ENCODE results near the gene ADSS1.

ADSS1 gene

DNA sequence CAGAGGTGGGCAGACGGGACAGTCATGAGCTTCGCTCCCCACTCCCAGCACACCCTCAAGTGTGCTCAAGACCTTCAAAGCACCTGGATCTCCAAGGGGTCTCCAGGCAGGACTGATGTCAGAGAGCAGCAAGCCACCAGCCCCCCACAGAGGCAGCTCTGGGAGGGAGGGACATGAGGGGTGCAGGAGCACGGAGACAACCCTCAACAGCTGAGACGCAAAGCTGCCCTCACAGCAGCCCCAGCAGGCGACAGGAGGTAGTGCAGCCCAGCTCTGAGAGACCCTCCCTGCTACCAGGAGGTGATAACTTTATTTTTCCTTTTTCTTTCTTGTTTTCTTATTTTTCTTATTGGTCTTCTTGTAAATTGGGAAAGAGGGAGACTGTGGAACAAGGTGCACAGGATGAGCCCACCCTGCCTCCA is 46.8 kb downstream of the ADSS1 start:
- peak; percentile 16 for DNase-seq

DNA sequence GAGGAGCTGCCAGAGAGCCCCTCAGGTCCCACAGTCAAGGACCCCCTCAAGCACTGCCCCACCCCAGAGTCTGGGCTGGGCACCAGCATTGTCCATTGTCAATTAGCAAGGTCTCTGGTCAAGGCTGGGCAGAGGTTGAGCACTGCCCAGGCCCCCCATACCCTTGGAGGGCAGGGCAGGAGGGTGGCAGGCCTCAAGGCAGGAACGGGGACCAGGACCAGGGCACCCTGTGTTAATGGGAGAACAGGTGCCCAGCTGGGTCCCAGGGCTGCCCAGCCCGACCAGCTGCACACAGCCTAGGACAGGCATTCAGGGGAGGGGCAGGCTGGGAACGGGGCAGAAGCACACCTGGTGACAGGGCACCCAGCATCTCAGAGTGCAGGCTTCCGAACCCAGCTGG is 47.3 kb downstream of the ADSS1 start:
- DNase-seq = no peak

DNA sequence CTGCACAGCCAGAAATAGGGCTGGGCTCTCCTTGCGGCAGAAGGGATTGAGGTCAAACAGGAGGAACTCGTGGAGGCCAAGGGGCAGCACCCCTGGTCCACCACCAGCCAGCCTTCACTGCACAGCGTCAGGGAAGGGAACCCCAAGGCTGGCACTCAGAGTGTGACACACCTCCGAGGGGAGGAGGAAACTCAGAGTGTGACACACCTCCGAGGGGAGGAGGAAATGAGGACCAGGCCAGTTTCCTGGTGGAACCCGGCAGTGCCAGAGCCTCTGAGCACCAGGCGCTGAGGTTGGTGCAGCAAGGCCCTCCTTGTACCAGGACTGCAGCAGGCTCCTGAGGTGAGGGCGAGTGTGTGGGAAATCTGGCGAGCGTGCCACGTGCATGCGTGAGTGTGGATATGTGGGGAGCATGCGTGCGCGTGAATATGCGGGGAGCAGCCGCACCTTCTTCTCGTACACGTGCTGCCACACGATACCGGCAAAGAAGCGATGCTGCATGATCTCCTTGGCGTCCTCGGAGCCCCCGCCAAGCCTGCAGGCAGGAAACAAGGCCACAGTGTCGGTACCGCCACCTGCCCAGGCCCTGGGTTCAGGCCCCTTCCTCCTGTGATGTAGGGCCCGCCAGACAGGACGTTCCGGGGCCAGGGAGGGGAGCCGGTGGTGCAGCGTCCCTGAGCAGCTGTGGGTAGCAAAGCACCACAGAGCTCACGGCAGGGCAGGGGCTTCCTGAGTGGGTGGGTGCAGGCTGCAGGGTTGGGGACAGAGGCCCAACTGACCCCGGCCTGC is 48.1 kb downstream of the ADSS1 start:
- no peak for DNase-seq

DNA sequence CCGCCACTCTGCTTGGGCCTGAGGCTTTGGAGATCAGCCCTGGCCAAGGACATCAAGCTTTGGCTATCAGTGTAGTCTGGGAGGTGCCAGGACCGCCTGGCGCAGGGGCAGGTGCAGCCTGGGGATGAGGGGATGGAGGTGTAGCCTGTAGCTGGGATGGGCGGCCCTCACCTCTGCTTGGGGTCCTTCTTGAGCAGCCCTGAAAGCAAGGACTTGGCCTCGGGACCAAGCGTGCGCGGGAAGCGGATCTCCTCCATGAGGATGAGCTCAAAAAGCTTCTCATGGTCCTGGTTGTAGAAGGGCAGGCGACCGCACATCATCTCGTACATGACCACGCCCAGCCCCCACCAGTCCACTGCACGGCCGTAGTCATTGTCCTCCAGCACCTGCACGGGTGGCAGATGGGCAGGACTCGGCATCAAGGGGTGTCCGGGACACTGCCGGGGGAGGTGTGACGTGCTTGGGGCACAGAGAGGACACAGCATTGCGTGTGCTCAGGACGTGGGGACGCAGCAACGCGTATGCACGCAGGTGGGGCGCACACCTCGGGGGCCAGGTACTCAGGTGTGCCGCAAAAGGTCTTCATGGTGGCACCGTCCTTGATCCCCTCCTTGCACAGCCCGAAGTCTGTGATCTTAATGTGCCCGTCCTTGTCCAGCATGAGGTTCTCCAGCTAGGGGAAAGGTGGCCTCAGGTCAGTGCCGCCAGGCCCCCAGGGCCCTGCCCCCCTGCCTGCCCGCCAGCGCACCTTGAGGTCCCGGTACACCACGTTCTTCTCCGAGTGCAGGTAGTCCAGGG is 48.9 kb downstream of the ADSS1 start:
- no peak for DNase-seq

DNA sequence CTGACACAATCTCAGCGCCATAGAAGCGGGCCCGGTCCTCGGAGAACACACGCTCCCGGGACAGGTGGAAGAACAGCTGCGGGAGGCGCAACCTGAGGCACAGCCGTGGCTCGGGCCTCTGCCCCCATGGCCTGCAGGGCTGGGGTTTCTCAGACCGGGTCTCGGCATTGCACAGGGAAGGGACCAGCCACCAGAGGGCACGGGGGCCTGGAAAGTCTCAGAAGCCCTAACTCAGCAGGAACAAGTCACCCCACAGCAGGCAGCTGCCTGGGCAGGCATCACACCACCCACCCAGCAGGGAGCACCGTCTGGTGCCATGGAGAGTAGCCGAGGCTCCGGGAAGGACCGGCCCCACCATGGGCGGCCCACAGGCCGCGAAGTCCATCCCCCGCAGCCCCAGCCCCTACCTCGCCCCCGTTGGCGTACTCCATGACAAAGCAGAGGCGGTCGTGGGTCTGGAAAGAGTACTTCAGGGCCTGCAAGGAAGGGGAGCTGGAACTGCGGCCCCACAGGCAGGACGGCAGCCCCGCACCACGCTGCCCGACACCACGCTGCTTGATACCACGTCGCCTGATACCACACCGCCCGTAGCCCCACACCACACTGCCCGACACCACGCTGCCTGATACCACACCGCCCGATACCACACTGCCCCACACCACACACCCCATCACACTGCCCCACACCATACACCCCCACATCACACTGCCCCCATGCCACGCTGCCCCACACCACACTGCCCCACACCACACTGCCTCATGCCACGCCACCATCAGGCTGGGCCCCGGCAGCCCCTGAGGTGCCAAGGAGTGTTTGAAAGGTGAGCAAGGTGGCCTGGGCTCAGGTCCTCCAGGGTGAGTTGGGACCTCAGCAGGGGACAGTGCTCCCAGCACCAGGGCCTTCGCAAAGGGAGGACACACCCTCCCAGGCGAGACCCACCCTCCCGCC is 49.8 kb downstream of the ADSS1 start:
- DNase-seq = no peak

DNA sequence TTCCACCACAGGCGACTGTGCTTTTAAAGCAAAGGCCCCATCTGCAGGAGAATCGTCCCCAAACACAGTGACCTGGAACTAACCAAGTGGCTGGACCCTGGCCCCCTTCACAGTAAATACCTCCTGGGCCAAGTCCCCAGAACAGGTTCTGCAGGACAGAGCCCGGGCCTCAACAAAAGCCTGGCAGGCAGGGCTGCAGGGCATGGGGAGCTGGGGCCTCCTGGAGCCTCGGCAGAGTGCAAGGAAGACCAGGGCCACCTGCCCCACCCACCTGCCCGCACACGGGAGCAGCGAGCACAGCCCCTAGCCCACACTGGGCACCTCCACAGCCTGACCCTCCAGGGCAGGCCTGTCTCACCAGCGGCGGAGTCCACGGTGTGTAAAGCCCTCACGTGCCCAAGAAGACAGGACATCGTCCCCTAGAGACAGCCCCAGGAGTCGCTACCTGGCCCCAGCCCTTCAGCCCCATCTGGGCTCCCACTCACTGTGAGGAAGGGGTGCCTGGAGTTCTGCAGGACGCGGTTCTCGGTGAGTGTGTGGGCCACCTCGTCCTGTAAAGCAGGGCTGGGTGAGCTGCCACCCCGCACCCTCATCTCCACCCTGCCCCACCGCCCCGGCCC is 50.5 kb downstream of the ADSS1 start:
- DNase-seq = no peak

DNA sequence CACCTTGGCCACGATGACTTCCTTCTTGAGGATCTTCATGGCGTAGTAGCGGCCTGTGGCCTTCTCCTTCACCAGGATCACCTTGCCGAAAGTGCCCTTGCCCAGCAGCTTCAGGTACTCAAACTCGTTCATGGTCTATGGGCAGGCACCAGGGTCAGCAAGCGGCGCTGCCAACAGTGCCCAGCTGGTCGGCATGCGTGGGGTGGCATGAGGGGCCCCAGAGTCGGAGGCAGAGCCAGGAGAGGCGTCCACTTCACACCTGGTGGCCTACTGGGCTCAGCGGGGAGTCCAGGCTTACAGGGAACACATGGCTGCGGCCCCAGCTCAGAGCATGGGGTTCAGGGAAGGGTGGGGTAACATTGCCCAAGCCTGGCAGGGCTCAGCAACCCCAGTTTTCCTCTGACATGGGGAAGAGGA is 51.1 kb downstream of the ADSS1 start:
- DNase-seq = no peak

DNA sequence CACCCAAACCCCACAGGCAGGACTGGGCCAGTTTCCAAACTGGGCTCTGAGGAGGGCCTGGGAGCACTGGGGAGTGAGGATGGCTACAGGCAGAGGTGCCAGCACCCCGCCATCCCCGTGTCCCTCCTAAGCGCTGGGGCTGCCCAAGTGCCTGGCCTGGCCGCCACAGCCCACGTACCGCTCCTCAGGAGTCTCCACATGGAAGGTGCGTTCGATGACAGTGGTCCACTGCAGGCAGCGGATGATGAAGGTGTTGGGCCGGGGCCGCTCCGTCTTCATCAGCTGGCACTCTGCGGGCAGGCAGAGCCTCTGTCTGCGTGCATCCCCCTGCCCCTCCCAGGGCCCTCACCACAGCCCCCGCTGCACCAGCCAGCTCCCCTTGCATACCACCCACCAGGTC is 52.5 kb downstream of the ADSS1 start:
- DNase-seq = no peak

DNA sequence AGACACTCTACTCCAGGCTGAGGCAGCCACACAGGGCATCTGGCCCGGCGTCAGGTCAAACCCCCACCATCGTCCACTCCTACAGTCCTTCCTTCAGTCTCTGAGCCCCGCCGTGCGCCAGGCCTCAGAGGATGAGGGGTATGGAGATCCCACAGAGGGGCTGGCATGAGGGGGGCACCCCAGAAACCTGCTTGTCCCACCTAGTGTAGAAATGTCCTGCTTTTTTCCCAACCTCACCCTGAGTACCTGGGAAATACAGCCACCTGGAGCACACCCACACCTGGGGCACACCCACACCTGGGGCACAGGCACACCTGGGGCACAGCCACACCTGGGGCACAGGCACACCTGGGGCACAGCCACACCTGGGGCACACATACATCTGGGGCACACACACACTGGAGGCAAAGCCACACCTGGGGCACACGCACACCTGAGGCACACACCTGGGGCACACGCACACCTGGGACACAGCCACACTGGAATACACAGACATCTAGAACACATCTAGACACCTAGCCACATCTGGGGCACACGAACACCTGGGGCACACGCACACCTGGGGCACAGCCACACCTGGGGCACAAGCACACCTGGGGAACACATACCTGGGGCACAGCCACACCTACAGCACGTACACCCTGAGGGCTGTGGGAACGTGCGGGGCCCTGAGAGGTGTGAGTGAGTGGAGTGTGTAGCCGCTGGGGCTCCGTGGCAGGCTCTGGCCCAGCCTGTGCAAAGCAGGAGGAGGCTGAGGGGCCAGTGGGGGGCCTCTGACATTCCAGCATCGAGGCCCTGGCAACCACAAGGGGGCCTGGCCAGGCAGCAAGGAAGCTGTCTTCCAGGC is 53.2 kb downstream of the ADSS1 start:
- DNase-seq = no peak

DNA sequence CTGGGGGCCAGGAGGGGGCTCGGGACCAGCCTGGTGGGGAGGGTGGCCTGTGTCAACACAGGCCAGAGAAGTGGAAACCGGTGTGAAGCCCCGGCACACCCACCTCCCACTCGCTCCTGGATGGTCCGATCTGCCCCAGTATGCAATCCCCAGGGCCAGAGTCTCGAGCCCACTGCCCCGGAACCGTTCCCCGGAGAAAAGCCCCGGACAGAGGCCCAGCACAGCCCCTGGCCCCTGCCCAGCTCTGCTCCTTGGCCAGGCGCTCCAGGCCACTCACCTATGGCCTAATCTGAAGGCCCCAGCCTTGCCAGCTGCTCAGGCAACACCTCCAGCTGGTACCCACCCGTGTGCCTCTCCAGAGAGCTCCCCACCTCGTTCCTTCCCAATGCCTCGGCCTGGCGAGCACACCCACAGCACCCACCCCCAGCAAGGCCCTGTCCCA is 53.8 kb downstream of the ADSS1 start:
- no peak for DNase-seq

DNA sequence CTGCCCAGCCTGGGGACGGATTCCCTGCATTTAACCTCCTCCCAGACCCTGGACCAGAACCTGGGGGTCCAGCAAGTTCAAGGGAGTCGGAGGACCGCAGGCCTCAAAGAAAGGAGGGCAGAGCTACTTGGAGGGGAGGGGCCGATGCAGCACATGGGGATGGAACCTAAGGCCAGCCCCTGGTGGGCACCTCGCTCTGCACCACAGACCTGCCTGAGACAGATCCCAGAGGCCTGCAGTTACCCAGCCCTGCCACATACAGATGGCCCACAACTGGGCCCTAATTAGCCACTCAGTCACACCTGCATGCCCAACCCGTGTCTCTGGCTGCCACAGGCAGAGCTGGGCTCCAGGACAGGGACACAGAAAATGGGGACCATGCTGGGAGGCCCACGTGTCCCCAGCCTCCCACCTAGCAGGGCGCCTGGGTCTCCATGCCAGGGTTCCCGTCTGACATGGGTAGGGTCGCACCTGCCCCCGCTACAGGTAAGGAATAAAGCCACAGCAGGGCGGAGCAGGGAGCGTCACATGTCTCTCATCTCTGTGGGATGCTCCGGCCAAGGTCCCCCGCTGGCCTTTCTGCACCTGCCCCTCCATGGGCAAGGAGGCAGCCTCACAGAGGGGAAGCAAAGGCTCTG is 54.8 kb downstream of the ADSS1 start:
- no peak for DNase-seq

DNA sequence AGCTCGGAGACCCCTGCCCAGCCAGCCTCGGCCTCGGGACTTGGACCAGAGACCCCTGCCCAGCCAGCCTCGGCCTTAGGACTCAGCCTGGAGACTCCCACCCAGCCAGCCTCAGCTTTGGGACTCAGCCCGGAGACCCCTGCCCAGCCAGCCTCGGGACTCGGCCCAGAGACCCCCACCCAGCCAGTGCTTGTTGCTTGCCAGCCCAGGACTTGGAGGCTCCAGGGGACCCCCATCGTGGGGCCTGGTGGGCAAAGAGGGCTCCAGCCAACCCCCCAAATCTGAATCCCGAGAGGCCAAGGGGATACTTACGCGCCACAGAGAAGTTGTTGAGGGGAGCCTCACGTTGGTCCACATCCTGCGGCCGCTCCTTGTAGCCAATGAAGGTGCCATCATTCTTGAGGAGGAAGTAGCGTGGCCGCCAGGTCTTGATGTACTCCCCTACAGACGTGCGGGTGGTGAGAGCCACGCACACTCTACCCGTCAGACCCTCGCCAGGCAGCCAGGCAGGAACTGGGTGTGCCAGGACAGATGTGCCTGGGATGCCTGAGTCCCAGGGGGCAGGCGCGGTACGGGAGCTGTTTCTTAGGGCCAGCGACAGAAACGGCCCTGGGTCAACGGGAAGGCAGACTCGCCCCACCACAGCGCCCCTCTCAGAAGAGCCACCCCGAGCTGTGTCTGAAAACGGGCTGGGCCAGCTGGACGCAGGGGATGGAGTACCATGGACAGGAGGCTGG is 55.9 kb downstream of the ADSS1 start:
- no peak for DNase-seq

DNA sequence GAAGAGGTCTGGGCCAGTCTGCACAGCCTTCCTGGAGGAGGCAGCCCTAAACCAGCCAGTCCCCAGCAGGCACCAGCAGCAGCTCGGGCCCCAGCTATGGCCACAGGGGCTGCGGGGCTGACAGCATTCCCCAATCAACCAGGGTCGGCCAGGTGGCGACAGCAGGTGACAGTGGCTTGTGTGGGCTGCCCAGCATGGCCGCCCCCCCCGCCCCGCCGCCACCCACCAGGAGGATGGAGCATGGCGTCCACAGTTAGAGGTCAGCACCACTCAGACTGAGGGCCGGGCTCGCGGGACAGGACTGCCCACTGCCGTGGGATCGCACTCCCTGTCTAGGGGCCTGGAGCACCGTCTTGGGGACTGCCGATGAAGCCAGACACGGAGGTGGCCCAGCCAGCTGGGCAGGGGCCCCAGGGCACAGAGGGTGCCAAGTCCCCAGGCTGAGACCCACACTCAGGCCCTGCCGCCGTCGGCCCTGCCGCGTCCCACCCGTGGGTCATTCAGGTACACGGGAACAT is 56.5 kb downstream of the ADSS1 start:
- DNase-seq = no peak

DNA sequence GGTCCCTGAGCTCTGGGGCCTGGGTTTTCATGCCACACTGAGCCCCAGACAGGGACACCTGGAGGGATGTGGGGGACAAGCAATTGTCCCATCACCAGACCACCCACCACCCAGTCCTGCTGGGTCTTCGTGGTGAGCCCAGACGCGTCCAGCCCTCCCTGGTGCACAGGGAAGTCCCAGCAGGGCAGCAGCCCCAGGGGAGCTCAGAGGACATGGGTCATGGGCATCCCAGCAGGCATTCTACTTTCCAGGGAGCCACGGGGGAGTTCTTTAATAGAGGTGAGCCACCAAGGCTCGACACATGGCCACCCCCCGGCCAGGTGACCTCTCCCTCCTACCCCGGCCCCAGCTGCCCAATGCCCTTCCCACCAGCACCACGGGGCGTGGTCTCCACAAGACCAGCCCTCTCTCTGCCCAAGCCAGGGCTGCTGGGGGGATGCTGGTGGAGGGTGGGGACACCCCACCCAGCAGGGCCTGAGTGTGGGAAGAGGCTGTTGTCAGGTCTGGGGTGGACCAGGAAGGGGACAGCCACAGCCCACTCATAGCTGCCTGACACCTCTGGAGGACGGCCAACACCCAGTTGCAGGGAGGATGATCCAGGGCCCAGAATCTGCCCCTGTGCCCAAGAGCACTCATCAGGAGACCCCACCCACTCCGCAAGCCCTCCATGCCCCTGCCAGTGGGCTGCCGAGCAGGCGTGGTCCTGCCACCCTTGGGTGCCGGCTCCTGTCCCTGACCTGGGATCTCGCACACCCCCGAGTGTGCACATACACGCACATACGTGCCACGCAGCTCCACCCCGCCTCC is 57.4 kb downstream of the ADSS1 start:
- no peak for DNase-seq

DNA sequence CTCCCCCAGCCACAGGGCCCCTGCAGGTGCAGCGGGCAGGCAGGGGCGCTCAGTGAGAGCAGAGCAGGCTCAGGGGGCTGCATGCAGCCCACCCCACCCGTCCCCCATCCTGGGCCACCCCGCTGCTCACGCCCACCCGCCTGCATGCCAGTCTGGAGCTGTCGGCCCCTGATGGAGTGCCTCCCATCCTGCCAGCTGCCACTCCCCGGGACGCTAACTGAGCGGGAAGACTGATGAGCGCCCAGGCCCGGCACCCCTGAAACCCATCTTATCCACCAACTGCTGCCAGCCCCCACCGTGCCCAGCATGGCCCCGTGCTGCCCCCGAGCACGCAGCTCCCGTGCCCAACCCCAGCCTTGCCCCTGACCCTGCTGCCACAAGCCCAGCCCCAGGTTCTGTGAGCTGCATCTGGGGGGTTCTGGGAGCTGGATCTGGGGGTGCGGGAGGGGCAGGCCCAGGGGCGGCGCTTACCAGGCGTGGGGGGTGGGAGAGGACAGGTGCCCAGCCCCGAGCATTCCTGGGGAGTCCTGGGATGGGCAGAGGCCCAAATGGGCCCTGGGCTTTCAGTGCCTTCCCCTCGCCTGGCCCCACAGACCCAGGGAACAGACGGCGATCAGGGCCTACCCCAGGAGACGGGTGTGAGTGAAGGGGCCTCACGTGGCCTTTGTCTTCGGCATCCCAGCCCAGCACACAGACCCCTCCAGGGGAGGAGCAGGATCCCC is 58.2 kb downstream of the ADSS1 start:
- DNase-seq = no peak

DNA sequence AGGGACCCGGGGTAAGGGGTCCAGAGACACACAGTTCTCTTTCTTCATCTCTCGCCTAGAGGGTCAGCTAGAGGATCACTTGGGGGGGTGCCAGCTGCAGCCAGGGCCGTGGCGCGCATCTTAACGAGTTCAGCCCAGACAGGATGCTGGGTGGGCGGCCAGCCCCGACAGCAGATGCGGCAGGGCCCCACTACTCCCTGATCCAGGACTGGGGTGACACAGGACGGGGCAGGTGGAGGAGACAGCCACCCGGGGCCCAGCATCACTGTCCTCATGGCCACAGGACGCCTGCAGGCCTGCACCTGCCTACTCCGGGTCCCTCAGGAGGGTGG is 58.7 kb downstream of the ADSS1 start:
- DNase-seq = no peak

DNA sequence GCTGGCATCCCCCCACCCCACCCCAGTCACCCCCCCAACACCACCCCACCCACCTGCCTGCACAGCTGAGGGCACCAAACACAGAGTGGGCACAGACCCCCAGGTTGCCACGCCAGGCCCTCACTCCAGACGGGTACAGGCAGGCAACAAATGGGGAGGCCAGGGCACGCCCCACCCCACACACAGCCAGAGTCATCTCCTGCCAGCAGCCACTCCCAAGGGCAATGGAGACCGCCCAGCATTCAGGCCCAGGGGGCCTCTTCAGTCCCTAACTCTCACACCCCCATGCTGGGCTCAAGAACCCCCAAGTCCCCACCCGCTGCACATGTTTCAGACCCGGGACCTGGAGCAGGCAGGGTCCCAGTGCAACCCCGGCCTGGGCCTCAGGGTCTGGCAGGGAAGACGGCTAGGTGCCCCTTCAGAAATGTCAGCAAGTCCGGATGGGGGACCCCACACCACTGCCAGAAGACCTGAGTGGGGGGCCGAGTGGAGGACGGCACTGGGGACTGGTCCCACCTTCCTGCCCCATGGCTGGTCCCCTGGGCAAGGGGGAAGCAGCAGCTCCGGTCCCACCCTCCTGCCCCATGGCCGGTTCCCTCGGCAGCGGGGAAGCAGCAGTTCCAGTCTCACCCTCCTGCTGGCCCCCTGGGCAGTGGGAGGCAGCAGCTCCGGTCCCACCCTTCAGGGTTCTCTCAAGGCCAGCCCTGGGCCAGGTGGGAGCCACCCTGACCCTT is 59.6 kb downstream of the ADSS1 start:
- DNase-seq = no peak

DNA sequence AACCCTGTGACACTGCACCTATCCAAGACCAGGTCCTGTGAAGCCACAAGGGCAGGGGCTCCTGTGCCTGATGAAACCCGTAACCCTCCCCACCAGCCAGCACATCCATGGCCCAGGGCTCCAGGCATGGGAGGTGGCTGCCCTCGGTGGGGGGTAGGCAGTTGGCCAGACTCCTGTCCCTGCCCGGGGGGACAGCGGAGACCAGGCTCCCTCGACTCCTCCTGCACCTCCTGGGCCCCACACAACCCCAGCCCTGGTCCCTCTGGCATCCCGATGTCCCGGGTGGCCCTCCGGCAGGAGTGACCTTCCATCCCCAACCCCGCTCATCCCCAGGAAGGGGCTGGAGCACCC is 60.2 kb downstream of the ADSS1 start:
- no peak for DNase-seq

All from NCI-H226 (cell line).